ACHN (cell line): ENCODE data around the gene RSBN1.
"Not testable (repeated sequence)": the region's sequence is repeated elsewhere in the genome, so short reads cannot be mapped to it uniquely, and the experiment has no call there.

Source experiments
- DNase-seq: peaks from one replicate; pipeline ENCODE4 v3.0.0-alpha.2; 2015
- in situ Hi-C: cut with HindIII; loops from 2 replicates; pipeline ENCODE4 v1.10.0; 2017; ENCODE audit warnings: low sequenced_read_pairs, low pct_ligation_motif_present, low pct_unique_long_range_greater_than_20kb

The RSBN1 gene

GRCh38 chr1:113758631-113759332 lies 53.5 kb downstream of the RSBN1 start:
- in situ Hi-C loops = no loop called here
- peak; percentile 50 for DNase-seq

GRCh38 chr1:113756461-113756860 lies 55.8 kb downstream of the RSBN1 start:
- in situ Hi-C loops = no loop called here
- no peak for DNase-seq

- in situ Hi-C loops, DNase-seq: not testable (repeated sequence)
These were observed 58.9 kb downstream of the RSBN1 start for GRCh38 chr1:113753333-113753732.

GRCh38 chr1:113751516-113751915 lies 60.8 kb downstream of the RSBN1 start:
- in situ Hi-C loops = no loop called here
- no peak for DNase-seq

- DNase-seq = no peak
- in situ Hi-C loops = no loop called here
These were observed 61.2 kb downstream of the RSBN1 start for GRCh38 chr1:113751114-113751513.

GRCh38 chr1:113749402-113749801 lies 62.9 kb downstream of the RSBN1 start:
- DNase-seq = no peak
- in situ Hi-C loops = no loop called here

- no peak for DNase-seq
- in situ Hi-C loops = no loop called here
These were observed 64.9 kb downstream of the RSBN1 start for GRCh38 chr1:113747376-113747775.

- in situ Hi-C loops = no loop called here
- DNase-seq = no peak
These were observed 66.9 kb downstream of the RSBN1 start for GRCh38 chr1:113745425-113745824.

GRCh38 chr1:113744114-113744513 lies 68.2 kb downstream of the RSBN1 start:
- DNase-seq = no peak
- in situ Hi-C loops = no loop called here

GRCh38 chr1:113742515-113742914 lies 69.8 kb downstream of the RSBN1 start:
- in situ Hi-C loops = no loop called here
- DNase-seq = no peak

- DNase-seq = no peak
- in situ Hi-C loops = no loop called here
These were observed 77.8 kb downstream of the RSBN1 start for GRCh38 chr1:113734357-113735055.

- in situ Hi-C loops = no loop called here
- DNase-seq = no peak
These were observed 79.5 kb downstream of the RSBN1 start for GRCh38 chr1:113732802-113733201.

GRCh38 chr1:113721010-113721409 lies 91.3 kb downstream of the RSBN1 start:
- DNase-seq = no peak
- in situ Hi-C loops = no loop called here

- in situ Hi-C loops, DNase-seq: not testable (repeated sequence)
These were observed 93.7 kb downstream of the RSBN1 start for GRCh38 chr1:113718621-113719020.

GRCh38 chr1:113717506-113717905 lies 94.8 kb downstream of the RSBN1 start:
- DNase-seq, in situ Hi-C loops: not testable (repeated sequence)

- DNase-seq = no peak
- in situ Hi-C loops = no loop called here
These were observed 97.5 kb downstream of the RSBN1 start for GRCh38 chr1:113714606-113715269.
